Limb (tissue), 2 donors: ENCODE data around the gene ELFN1.
"Not testable (repeated sequence)": the region's sequence is repeated elsewhere in the genome, so short reads cannot be mapped to it uniquely, and the experiment has no call there.

Source experiments
- DNase-seq, 2 donors: peaks; one replicate each; pipeline ENCODE4 v3.0.0-alpha.2; 2016; ENCODE audit errors: extremely low spot score in 2 of 2

Gene ELFN1

GRCh38 chr7:1707756-1708595 lies 37.9 kb downstream of the ELFN1 start:
- peak in 1 of 2 donors; percentile 15 for DNase-seq

- DNase-seq: peak in 1 of 2 donors; percentile 22
Observed at GRCh38 chr7:1708596-1709251, 38.6 kb downstream of the ELFN1 start.

- DNase-seq: no peak
Observed at GRCh38 chr7:1709281-1709680, 39.2 kb downstream of the ELFN1 start.

GRCh38 chr7:1709900-1710299 lies 39.8 kb downstream of the ELFN1 start:
- DNase-seq: no peak

- DNase-seq: no peak
Observed at GRCh38 chr7:1710936-1711335, 40.9 kb downstream of the ELFN1 start.

- no peak for DNase-seq
Observed at GRCh38 chr7:1712907-1713501, 42.9 kb downstream of the ELFN1 start.

- DNase-seq: no peak
Observed at GRCh38 chr7:1713502-1714484, 43.7 kb downstream of the ELFN1 start.

GRCh38 chr7:1714583-1715330 lies 44.7 kb downstream of the ELFN1 start:
- no peak for DNase-seq

- DNase-seq: no peak
Observed at GRCh38 chr7:1715331-1715625, 45.2 kb downstream of the ELFN1 start.

- no peak for DNase-seq
Observed at GRCh38 chr7:1715671-1716074, 45.6 kb downstream of the ELFN1 start.

GRCh38 chr7:1716263-1717094 lies 46.4 kb downstream of the ELFN1 start:
- no peak for DNase-seq

GRCh38 chr7:1717095-1717483 lies 47.0 kb downstream of the ELFN1 start:
- DNase-seq: no peak

GRCh38 chr7:1717903-1718676 lies 48.0 kb downstream of the ELFN1 start:
- no peak for DNase-seq

- not testable (repeated sequence) for DNase-seq
Observed at GRCh38 chr7:1718850-1719249, 48.8 kb downstream of the ELFN1 start.

GRCh38 chr7:1719256-1719655 lies 49.2 kb downstream of the ELFN1 start:
- DNase-seq: not testable (repeated sequence)

- DNase-seq: no peak
Observed at GRCh38 chr7:1719913-1720312, 49.8 kb downstream of the ELFN1 start.

GRCh38 chr7:1720326-1720725 lies 50.2 kb downstream of the ELFN1 start:
- DNase-seq: no peak

- no peak for DNase-seq
Observed at GRCh38 chr7:1721047-1721690, 51.1 kb downstream of the ELFN1 start.

- no peak for DNase-seq
Observed at GRCh38 chr7:1723254-1723653, 53.2 kb downstream of the ELFN1 start.
